ELR (cell line): Measurements from ENCODE around the gene KLHL30.

ENCODE experiments used
- DNase-seq: peaks from one replicate; pipeline ENCODE4 v3.0.0-alpha.2; 2015; ENCODE audit warnings: low read depth

Gene KLHL30

DNA sequence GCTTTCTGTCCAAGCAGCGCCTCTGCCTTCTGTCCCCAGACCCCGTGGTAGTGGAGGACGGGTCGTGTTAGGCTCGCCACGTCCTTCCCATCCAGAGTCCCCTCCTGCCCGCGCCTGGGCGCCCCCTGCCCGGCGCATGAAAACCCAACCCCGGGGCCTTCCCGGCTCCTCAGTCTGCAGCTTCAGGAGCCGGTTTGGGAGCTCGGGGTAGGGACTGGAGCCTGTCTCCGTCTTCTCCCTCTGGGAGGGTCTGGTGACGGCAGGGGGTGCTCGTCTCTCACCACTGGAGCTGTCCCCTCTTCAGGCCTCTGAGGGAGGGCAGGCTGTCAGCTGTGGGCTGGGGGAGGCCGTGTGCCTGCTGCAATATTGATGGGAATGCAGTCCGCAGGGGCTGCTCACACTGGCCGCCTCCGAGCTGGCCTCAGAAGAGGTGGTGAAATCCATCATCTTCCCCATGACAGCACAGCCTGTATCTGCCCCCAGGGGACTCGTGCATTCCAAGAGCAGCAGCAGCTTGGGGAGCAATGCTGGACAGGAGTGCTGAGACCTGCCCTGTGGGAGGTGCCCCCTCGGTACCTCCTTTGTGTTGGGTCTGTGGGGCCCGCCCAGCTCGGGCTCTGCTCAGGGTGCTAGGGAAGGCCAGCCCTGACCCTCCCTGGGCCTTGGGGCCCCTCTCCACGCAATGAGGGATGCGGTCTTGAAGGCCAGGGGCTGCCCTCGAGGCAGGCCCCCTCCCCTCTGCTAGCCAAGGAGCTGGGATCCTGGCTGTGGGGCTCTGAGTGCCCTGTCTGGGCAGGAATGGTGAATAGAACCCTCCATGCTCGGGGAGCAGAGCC is 17.8 kb upstream of the KLHL30 start:
- DNase-seq, result peak; percentile 25

DNA sequence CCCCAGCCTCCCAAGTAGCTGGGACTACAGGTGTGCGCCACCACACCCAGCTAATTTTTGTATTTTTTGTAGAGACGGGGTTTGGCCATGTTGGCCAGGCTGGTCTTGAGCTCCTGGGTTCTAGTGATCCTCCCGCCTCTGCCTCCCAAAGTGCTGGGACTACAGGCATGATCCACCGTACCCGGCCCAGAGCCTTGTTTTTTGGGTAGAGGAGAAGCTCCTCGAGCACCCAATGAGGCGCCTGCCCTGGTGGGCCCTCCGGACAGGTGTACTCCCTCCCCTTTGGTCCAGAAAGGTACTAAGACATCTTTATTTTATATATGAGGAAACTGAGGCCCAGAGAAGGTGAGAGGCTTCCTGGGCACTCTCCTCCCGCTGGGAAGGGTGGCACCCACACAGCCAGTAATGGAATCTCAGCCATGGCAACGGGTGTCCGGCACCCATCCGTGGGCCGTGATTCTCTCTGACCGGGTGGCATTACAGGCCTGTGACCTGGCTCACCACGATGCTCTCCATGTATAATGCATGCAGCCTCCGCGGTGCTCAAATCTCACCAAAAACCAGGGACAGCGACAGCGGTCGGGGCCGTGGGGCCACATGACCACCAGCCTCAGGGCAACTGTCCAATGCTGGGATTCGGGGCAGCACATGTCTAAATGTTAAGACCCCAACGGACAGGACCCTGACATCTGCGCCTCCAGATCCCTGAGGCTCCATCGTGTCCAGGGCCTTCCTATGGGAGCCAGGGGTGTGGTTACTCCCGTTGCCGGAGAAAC is 16.8 kb upstream of the KLHL30 start:
- no peak for DNase-seq

DNA sequence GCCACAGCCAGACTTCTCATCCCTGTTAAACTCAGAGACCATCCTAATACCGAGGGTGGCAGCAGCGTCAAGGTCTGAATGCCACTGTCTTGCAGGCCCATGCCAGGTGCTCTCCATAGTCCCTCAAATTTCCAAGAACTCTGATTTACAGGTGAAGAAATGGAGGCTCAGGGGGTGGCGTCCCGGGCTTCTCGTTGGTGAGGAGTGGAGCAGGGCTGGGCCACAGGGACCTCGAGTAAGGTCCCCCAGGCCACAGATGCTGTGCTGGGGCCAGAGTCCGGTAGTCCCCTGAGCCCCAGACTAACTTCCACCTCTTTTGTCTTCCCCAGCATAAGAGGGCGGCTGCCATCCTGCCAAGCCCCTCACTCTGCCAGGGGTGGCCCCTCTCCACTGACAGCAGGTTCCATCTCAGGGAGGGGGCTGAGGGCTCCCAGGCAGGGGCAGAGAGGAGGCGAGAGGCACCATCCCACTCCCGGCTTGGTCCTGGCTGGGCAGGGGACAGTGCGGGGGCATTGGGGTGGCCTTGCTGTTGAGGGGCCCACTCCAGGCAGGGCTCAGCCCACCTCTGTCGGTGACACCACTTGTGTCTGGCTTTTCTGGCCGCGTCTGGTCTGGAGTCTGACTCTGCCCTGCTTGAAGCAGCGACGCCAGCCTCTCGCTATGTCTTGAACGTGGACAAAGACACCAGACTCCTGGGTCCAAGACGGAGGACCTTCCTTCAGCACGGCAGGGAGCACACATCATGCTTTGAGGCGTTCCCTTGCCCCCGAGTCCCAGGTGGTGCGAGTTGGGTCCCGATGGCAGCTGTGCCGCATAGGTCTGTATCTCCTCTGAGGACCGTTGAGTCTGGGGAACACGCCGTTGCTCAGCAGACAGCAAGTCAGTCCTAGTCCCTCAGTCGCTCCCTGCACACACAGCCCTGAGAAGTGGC is 15.9 kb upstream of the KLHL30 start:
- no peak for DNase-seq

DNA sequence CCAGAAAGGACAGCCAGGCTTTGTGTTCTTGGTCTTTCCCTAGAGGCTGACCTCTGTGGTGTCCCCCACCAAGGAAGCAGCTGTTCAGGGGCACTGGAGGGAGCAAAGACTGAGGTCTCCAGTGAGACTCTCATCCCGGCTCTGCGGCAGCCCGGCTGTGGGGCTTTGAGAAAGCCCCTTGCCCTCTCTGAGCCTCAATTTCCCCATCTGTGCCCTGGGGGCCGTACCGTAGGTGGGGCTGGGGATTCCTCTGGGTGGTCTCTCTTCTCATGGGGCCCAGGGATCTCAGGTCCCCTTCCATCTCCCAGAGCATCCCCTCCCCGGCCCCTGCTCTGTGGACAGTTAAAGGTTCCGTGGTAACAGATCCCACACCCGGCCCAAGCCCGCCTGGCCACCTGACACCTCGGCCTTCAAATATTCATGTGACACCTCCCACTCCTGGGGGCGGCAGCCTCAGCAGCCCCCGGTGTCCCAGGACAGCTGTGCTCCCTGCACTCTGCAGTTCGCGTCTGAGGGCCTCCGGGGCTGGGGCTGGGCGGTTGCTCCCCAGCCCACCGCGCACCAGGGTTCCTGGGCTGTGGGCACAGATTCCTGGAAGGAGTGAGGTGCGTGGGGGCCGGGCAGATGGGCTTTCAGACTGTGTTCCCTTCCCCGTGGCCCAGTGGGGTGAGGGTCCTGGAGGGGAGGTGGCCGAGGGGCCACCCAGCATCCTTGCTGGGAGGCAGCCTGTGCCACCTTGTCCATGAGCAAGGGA is 15.1 kb upstream of the KLHL30 start:
- DNase-seq, result no peak

DNA sequence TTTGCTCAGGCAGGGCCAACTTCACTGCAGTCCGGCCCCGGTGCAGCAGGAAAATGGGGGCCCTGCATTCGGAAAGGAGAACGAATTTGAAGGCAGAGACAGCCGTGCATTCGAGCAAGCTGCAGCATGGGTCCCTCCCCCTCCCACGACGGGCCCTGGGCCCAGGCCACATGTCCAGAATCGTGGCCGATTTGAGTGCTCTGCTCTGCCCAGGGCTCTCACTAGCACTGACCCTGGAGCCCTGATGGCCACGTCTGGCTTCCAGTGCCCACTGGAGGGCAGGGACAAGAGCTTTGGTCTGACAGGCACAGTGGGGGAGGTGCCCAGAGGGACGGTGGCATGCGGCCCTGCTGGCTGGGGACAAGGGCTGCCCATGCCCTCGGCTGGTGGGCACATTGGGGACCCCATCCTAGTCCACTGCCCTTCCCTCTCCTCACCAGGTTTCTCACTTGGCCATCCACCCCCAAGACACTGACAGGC is 14.4 kb upstream of the KLHL30 start:
- DNase-seq, result no peak

DNA sequence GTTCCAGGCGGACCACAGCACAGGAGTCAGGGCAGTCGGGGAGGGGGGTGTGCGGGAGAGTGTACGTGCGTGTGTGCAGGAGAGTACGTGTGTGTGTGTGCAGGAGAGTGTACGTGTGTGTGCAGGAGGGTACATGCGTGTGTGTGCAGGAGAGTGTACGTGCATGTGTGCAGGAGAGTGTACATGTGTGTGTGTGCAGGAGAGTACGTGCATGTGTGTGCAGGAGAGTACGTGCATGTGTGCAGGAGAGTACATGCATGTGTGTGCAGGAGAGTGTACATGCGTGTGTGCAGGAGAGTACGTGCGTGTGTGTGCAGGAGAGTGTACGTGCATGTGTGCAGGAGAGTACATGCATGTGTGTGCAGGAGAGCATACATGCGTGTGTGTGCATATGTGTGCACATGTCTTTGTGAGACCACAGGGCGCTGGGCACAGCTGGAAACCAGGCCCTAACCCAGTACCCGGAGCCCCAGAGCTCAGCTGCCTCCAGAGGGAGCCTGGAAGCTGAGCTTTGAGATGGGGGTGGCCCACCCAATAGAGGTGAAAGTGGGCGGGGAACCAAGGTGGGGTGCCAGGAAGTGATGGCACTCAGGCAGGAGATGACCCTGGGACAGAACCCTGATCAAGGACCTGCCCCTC is 13.9 kb upstream of the KLHL30 start:
- DNase-seq, result no peak

DNA sequence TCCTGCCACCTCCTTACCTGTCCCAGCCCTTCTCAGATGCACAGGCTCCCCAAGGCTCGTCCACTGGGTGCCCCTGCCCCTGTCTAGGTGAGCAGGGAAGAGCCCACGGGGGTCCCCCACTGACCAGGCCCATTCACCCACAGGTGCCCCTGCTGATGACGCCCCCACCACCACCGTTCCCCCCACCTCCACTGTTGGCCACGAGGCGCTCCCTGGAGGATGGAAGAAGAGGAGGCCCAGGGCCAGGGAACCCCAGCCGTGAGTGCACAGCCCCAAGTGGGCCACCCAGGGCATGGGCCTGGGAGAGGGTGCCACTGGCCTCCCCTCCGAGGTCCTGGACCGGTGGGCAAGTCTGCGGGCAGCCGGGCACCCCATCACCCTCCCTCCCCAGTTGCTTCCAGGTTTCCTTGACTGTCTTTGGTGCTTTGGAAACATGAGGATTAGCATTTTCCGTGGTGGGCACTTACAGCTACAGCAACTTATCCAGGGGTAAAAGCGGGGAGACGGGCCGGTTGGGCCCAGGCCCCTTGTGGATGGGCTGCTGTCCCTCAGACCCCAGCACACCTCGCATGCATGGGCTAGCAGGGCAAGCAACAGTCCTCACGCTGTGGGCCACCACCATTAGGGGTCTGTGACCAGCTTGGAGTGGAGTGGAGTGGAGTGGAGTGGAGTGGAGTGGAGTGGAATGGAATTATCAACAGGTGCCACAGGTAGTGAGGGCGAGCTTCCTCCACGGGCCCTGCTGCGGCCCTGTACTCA is 13.2 kb upstream of the KLHL30 start:
- DNase-seq, result no peak

DNA sequence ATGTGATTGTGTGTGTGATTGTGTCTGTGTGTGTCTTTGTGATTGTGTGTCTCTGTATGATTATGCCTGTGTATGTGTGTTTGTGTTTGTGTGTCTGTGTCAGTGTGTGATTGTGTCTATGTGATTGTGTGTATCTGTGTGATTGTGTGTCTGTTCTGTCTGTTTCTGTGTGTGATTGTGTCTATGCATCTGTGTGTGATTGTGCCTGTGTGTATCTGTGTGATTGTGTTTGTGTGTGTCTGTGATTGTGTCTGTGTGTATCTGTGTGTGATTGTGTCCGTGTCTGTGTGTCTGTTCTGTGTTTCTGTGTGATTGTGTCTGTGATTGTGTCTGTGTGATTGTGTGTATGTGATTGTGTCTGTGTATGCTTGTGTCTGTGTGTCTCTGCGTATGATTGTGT is 12.1 kb upstream of the KLHL30 start:
- no peak for DNase-seq

DNA sequence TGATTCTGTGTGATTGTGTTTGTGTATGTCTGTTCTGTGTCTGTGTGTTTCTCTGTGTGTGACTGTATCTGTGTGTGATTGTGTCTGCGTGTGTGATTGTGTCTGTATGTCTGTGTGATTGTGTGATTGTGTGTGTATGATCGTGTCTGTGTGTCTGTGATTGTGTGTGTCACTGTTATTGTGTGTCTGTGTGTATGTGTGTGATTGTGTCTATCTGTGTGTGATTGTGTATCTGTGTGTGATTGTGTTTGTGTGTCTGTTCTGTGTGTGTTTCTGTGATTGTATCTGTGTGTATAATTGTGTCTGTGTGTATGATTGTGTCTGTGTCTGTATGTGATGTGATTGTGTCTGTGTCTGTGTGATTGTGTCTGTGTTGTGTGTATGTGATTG is 11.7 kb upstream of the KLHL30 start:
- DNase-seq, result no peak

DNA sequence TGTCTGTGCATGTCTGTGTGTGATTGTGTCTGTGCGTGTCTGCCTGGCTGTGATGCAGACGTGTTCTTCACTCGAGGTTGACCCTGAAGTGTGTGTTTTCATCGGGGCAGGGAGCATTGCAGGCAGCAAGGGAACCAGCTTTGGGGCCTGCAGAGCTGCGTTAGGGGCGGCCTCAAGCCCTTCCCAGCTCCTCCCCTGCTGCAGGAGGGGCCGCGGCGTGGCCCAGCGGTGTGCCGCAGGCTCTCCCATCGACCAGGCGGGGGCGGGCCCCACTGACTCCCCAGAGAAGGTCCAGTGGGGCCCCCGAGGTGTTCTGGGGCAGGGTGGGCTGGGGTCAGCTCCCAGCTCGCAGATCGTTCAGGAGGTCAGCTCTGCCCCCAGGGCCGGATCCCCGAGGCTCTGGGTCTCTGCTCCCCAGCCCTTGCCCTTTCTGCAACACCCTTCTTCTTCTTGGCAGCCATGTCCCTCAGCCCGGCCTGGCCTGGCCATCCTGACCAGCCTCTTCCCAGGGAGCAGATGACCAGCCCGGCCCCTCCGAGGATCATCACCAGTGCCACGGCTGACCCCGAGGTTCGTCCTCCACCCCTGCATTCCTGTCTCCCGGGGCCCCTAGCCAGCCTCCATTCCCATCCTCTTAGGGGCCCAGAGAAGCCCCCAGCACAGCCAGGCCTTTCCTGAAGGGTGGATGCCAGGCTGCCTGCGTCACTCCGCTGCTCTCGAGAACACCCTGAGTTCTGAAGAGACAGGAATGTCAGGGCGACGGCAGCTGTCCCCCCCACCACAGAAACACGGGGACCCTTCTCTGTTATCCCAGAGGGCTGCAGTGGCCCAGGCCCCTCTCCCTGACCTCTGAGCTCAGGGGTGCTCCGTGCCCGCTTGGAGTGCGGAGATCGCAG is 11.1 kb upstream of the KLHL30 start:
- DNase-seq, result peak; percentile 82

DNA sequence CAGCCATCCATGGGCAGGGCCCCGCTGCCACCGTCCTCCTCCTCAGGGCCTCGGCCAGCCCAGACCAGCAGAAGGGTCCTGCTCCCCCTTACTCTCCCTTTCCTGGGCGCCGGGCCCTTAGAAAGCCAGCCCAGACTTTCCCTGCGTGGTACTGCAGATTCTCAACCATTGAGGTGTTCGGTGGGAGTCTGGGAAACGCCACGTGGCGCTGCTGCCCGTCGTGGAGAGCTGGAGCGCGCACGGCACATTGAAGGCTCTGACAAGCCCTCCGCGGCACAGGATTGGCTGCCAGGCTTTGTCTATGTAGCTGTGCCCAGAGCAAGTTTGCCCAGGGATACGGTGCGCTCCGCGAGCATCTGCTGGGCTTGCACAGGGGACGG is 10.4 kb upstream of the KLHL30 start:
- no peak for DNase-seq

DNA sequence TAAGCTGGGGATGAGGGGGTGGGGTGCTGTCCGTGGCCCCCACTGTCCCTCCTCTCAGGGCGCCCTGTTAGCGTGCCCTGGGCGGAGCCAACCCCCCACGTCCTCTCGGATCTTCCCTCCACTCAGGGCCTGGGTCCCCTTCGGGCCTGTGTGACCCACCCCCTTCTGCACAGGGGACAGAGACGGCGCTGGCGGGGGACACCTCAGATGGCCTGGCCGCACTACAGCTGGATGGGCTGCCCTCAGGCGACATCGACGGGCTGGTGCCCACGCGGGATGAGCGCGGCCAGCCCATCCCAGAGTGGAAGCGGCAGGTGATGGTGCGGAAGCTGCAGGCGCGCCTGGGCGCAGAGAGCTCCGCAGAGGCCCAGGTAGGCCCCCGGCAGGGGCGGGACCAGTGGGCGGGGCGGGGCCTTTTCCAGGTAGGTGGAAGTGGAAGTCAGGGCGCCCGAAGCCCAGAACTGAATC is 9.9 kb upstream of the KLHL30 start:
- DNase-seq, result no peak

DNA sequence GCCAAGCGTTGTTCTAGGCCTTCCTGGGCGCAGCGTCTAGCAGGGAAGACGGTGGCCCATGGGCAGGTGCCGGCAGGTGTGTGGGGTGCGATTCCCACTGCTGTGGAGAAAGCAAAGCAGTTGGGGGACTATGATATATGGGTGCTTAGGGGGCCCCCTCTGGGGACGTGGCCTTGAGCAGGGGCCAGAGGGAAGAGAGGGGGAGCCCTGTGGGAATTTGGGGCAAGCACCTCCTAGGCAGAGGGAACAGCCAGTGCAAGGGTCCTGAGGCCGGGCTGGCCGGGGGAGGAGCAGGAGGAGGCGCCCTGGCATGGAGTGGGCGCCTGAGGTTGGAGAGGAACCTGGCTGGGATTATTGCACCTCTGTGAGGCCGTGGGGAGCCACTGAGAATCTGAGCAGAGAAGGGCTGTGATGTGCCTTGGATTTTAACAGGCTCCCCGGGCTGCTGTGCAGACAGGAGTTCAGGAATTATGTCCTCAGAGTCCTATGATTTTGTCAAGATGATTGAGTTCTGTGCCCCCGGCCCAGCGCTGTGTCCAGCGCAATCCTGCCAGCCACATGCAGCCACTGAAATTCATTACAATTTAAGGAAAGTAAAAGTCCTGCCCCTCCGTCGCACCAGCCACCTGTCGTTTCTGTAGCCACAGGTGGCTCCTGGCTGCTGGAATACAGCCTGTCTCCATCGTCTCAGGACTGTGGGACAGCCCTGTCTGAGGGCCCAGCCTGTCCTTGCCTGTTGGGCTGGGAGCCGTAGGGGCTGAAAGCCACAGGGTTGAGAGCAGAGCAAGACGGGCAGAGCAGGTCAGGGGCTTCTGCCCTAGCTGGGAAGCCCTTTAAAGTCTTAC is 9.1 kb upstream of the KLHL30 start:
- no peak for DNase-seq

DNA sequence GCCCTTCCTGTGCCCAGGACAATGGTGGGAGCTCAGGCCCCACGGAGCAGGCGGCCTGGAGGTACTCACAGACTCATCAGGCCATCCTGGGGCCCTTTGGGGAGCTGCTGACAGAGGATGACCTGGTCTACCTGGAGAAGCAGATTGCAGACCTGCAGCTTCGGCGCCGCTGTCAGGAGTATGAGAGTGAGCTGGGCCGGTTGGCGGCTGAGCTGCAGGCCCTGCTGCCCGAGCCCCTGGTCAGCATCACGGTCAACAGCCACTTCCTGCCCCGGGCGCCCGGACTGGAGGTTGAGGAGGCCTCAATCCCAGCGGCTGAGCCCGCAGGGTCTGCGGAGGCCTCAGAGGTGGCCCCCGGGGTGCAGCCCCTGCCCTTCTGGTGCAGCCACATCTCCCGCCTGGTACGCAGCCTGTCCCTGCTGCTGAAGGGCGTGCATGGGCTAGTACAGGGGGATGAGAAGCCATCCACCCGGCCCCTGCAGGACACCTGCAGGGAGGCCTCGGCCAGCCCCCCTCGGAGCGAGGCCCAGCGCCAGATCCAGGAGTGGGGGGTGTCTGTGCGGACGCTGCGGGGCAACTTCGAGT is 8.3 kb upstream of the KLHL30 start:
- DNase-seq, result no peak

DNA sequence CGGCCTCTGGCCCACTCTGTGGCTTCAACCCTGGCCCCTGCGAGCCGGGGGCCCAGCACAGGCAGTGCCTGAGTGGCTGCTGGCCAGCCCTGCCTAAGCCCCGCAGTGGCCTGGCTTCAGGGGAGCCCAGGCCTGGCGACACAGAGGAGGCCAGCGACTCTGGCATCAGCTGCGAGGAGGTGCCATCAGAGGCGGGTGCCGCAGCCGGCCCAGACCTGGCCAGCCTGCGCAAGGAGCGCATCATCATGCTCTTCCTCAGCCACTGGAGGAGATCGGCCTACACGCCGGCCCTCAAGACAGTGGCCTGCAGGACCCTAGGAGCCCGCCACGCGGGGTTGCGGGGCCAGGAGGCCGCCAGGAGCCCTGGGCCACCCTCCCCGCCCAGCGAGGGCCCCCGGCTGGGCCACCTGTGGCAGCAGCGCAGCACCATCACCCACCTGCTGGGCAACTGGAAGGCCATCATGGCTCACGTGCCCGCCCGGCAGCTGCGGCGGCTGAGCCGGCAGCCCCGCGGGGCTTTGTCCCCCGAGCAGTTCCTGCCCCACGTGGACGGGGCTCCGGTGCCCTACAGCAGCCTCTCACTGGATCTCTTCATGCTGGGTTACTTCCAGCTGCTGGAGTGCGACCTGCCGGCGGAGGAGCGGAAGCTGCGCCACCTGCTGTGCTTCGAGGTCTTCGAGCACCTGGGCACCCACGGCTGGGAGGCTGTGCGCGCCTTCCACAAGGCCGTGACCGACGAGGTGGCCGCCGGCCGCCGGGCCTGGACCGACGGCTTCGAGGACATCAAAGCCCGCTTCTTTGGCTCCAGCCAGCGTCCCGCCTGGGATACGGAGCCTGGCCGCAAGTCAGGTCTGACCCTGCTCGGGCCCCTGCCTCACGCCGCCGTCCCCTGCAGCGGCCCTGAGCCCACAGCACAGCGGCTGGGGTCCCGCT is 7.5 kb upstream of the KLHL30 start:
- DNase-seq, result no peak

DNA sequence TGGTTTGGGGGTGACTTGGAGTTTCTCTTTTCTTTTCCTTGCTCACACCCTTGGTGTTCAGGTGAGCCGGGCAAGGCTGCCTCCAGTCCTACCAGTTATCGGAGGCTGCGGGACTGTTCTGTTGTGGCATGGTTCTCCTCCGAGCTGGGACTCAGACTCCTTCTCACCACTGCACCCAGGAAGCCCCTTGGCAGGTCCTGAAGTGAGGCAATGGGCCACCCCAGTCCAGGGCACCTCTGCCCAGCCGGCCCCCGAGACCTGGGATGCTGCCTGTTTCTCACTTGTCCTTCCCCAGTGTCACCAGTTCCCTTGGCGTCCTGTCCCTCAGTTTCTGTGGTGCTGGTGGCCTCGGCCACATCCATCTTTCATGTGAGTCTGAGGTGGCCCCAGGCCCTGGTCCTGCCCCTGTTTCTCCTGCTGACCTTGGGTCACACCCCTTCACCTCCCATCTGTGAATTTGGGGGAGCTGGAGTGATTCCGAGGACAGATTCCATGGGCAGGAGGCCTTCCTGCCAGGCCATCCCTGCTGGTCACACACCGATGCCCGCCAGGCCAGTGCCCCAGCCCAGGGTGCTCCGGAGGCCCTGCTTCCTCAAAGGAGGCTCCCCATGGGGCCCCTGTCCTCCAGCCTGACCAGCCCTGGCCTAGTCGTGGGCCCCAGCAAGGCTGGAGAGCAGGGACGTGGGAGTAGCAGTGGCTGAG is 6.6 kb upstream of the KLHL30 start:
- DNase-seq, result no peak
